Uterus (tissue), 4 donors: ENCODE measurements around the gene DDX41. TPM values are rescaled to one million over a fixed set of nuclear protein-coding genes. Genes with fewer than 3 reads are reported as not detected.

Experiments used
- DNase-seq, 2 donors: peaks; one replicate each; pipeline ENCODE4 v3.0.0-alpha.2; 2019 to 2020
- H3K27ac ChIP-seq, 2 donors: fragments of 200-600 bp; sonication (generic); 1 replicate in 1 of 2; 2 replicates in 1 of 2; pipeline ENCODE4 v1.5.1; 2016 to 2018
- H3K27me3 ChIP-seq, 2 donors: fragments of 200-600 bp; sonication (generic); one replicate each; pipeline ENCODE4 v1.5.1; 2018 to 2019; ENCODE audit warnings: control low read depth in 1 of 2
- H3K36me3 ChIP-seq, 2 donors: fragments of 200-600 bp; sonication (generic); one replicate each; pipeline ENCODE4 v1.5.1; 2019; ENCODE audit warnings: control low read depth in 1 of 2
- H3K4me1 ChIP-seq, 2 donors: fragments of 200-600 bp; sonication (generic); one replicate each; pipeline ENCODE4 v1.5.1; 2018 to 2019; ENCODE audit warnings: control low read depth in 1 of 2
- H3K4me3 ChIP-seq, 2 donors: fragments of 200-600 bp; sonication (generic); 1 replicate in 1 of 2; 2 replicates in 1 of 2; pipeline ENCODE4 v1.5.1; 2018 to 2019; ENCODE audit warnings: mild to moderate bottlenecking in 1 of 2
- H3K9me3 ChIP-seq, 2 donors: fragments of 200-600 bp; sonication (generic); one replicate each; pipeline ENCODE4 v1.5.1; 2019; ENCODE audit warnings: control low read depth in 1 of 2
- CTCF ChIP-seq, 4 experiments: fragments of 200-600 bp in 2 of 4; fragments of 450-650 bp in 2 of 4; sonication (generic) in 2 of 4; IDR thresholded peaks; one replicate each; pipeline ENCODE4 v1.5.1; 2016 to 2019; ENCODE audit warnings: antibody characterized with exemption in 4 of 4, mild to moderate bottlenecking in 2 of 4, moderate library complexity in 1 of 4
- POLR2A ChIP-seq, 2 donors: fragments of 450-650 bp; IDR thresholded peaks; one replicate each; pipeline ENCODE4 v1.6.1; 2016; ENCODE audit warnings: antibody characterized with exemption in 2 of 2, mild to moderate bottlenecking in 1 of 2, moderate library complexity in 1 of 2
- intact Hi-C: fragments of 100-400 bp; cut with DNase I; formaldehyde crosslinking; loops from one replicate; pipeline ENCODE4 v1.15.1; 2023; ENCODE audit warnings: low total_unique reads
- total RNA-seq, 4 donors: library from RNA; depleted of rRNA in 3 of 4; stranded (reverse); fragments of >200 nt in 3 of 4; gene quantifications; one replicate each; pipeline versions ENCODE4 v1.1.0 to v1.2.4, GENCODE V29; 2014 to 2023
- donor health status: DM: yes; HTN: yes; CAD: no.

DDX41 gene
- total RNA-seq, 4 donors from 2014 or later = 61.0 to 146 (median 95.6) TPM

GRCh38 chr5:177497292-177498012, 19.3 kb downstream of the DDX41 start, which contains the start of gene PDLIM7:
Gene PDLIM7, minus strand, starts transcription at chr5:177497604. Its CDS starts 1,092 bp downstream, at chr5:177496512.
- peak; percentile 96 to 97 for DNase-seq
- Histone ChIP-seq H3K27ac (peak within 1 kb of the TSS; percentile 97 to 98), H3K27me3 (no peaks in the 10 kb centered on the region), H3K4me3 (peak within 1 kb of the TSS; percentile 64 to 74), H3K4me1 (peaks cover 17 to 34% of the 10 kb centered on the region in 2 donors), H3K9me3 (no peaks in the 10 kb centered on the region), H3K36me3 (no peaks in the 10 kb centered on the region)
- intact Hi-C loops = no loop called here
- TF ChIP-seq CTCF (IDR thresholded peaks at IDR 0.05) (peak in 3 of 4 experiments; percentile 17 to 35 (median 23)), POLR2A (IDR thresholded peaks at IDR 0.05) (peak; percentile 98)

- Histone ChIP-seq H3K27me3 (no peaks in the 10 kb centered on the region), H3K4me3 (peak overlapping the region; percentile 64 to 74), H3K9me3 (no peaks in the 10 kb centered on the region), H3K27ac (peak overlapping the region; percentile 97 to 98), H3K36me3 (no peaks in the 10 kb centered on the region), H3K4me1 (peaks cover 17 to 41% of the 10 kb centered on the region in 2 donors)
- peak; percentile 89 to 93 for DNase-seq
- intact Hi-C loops = no loop called here
- TF ChIP-seq POLR2A (IDR thresholded peaks at IDR 0.05) = peak; percentile 75 to 78
- no peak for TF ChIP-seq CTCF (IDR thresholded peaks at IDR 0.05)
These were observed 20.0 kb downstream of the DDX41 start for GRCh38 chr5:177496727-177497291.

GRCh38 chr5:177496070-177496726, 20.6 kb downstream of the DDX41 start:
- Histone ChIP-seq H3K4me1 (peaks cover 17 to 44% of the 10 kb centered on the region in 2 donors), H3K4me3 (peak overlapping the region; percentile 64 to 74), H3K36me3 (no peaks in the 10 kb centered on the region), H3K27me3 (no peaks in the 10 kb centered on the region), H3K27ac (peak overlapping the region; percentile 97 to 98), H3K9me3 (no peaks in the 10 kb centered on the region)
- TF ChIP-seq CTCF (IDR thresholded peaks at IDR 0.05) (peak in 2 of 4 experiments; percentile 23 to 36), POLR2A (IDR thresholded peaks at IDR 0.05) (no peak)
- intact Hi-C loops = no loop called here
- peak; percentile 50 to 63 for DNase-seq

- Histone ChIP-seq H3K36me3 (no peaks in the 10 kb centered on the region), H3K27me3 (no peaks in the 10 kb centered on the region), H3K9me3 (no peaks in the 10 kb centered on the region), H3K4me3 (peak overlapping the region; percentile 64 to 74), H3K27ac (peak overlapping the region; percentile 97 to 98), H3K4me1 (peaks cover 17 to 44% of the 10 kb centered on the region in 2 donors)
- peak; percentile 85 to 91 for DNase-seq
- intact Hi-C loops = no loop called here
- TF ChIP-seq POLR2A (IDR thresholded peaks at IDR 0.05) (peak; percentile 59 to 67), CTCF (IDR thresholded peaks at IDR 0.05) (no peak)
These were observed 21.3 kb downstream of the DDX41 start for GRCh38 chr5:177495243-177496060.
